ENCODE results near the gene RPL39L. TPM values are rescaled to one million over a fixed set of nuclear protein-coding genes. Genes with fewer than 3 reads are reported as not detected.

RPL39L gene
- total and polyA plus RNA-seq, 2 of the 13 experiments (the other 11 are each of a cell fraction or from before 2014, with no cell fraction given): not detected

- TF ChIP-seq MZF1 (CRISPR knock-in tag; IDR thresholded peaks at IDR 0.05; ENCODE audit: borderline replicate concordance) (no peak), PBX2 (CRISPR knock-in tag; IDR thresholded peaks at IDR 0.05) (no peak), ZNF382 (CRISPR knock-in tag; IDR thresholded peaks at IDR 0.05; ENCODE audit: borderline replicate concordance) (no peak), DZIP1 (CRISPR knock-in tag; IDR thresholded peaks at IDR 0.05) (no peak), ZNF501 (CRISPR knock-in tag; IDR thresholded peaks at IDR 0.05) (no peak), MXI1 (IDR thresholded peaks at IDR 0.05; ENCODE audit: borderline replicate concordance, low read depth, low read length) (no peak), ZBTB4 (CRISPR knock-in tag; IDR thresholded peaks at IDR 0.05; ENCODE audit: borderline replicate concordance) (0 out of 2 replicates have a peak, but pooled peaks have one; percentile 24), SNAPC2 (CRISPR knock-in tag; IDR thresholded peaks at IDR 0.05) (no peak), ZNF670 (CRISPR knock-in tag; IDR thresholded peaks at IDR 0.05; ENCODE audit: borderline replicate concordance) (no peak), MBD4 (IDR thresholded peaks at IDR 0.05; ENCODE audit: borderline replicate concordance, low read length) (no peak), ARNT (IDR thresholded peaks at IDR 0.05) (no peak), TCF12 (IDR thresholded peaks at IDR 0.05) (no peak), TCF12 (CRISPR knock-in tag; IDR thresholded peaks at IDR 0.05) (no peak), SRSF4 (IDR thresholded peaks at IDR 0.05; ENCODE audit: low read depth, low read length, poor library complexity, severe bottlenecking) (no peak), CHD4 (IDR thresholded peaks at IDR 0.05; ENCODE audit: borderline replicate concordance, low read length) (no peak)
- TF ChIP-seq, protein P1, sequence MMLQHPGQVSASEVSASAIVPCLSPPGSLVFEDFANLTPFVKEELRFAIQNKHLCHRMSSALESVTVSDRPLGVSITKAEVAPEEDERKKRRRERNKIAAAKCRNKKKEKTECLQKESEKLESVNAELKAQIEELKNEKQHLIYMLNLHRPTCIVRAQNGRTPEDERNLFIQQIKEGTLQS (CRISPR knock-in tag; IDR thresholded peaks at IDR 0.05): no peak
- TF ChIP-seq, protein P2, sequence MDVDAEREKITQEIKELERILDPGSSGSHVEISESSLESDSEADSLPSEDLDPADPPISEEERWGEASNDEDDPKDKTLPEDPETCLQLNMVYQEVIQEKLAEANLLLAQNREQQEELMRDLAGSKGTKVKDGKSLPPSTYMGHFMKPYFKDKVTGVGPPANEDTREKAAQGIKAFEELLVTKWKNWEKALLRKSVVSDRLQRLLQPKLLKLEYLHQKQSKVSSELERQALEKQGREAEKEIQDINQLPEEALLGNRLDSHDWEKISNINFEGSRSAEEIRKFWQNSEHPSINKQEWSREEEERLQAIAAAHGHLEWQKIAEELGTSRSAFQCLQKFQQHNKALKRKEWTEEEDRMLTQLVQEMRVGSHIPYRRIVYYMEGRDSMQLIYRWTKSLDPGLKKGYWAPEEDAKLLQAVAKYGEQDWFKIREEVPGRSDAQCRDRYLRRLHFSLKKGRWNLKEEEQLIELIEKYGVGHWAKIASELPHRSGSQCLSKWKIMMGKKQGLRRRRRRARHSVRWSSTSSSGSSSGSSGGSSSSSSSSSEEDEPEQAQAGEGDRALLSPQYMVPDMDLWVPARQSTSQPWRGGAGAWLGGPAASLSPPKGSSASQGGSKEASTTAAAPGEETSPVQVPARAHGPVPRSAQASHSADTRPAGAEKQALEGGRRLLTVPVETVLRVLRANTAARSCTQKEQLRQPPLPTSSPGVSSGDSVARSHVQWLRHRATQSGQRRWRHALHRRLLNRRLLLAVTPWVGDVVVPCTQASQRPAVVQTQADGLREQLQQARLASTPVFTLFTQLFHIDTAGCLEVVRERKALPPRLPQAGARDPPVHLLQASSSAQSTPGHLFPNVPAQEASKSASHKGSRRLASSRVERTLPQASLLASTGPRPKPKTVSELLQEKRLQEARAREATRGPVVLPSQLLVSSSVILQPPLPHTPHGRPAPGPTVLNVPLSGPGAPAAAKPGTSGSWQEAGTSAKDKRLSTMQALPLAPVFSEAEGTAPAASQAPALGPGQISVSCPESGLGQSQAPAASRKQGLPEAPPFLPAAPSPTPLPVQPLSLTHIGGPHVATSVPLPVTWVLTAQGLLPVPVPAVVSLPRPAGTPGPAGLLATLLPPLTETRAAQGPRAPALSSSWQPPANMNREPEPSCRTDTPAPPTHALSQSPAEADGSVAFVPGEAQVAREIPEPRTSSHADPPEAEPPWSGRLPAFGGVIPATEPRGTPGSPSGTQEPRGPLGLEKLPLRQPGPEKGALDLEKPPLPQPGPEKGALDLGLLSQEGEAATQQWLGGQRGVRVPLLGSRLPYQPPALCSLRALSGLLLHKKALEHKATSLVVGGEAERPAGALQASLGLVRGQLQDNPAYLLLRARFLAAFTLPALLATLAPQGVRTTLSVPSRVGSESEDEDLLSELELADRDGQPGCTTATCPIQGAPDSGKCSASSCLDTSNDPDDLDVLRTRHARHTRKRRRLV (CRISPR knock-in tag; IDR thresholded peaks at IDR 0.05): no peak
These were observed 58.4 kb downstream of the RPL39L start (continued) for GRCh38 chr3:187080799-187081450.

Measured in HepG2 (cell line).